Activated CD8-positive, alpha-beta T cell treated with anti-CD3 and anti-CD28 coated beads for 36 hours (primary cell): ENCODE data around the gene C12orf75. TPM values are rescaled to one million over a fixed set of nuclear protein-coding genes. Genes with fewer than 3 reads are reported as not detected.
A peak's percentile ranks its signal among the peaks of the same experiment; 100 is the strongest.

Experiments
- ATAC-seq: fragments of 200-7000 bp; cut with Tn5 transposase; one replicate; pipeline ENCODE4 v1.10.0; 2021; ENCODE audit warnings: mild to moderate bottlenecking, moderate library complexity
- CTCF ChIA-PET: fragments of 350-600 bp; sonication (Branson Sonifier 250); formaldehyde crosslinking; loops from one replicate; lab custom pipeline; 2021; ENCODE audit warnings: antibody characterized with exemption; lab: Charles Lee
- POLR2A ChIA-PET: fragments of 350-600 bp; sonication (Branson Sonifier 250); formaldehyde crosslinking; loops from one replicate; lab custom pipeline; 2021; ENCODE audit warnings: antibody characterized with exemption; lab: Charles Lee
- DNase-seq: peaks from one replicate; pipeline ENCODE4 v3.0.0-alpha.2; 2020
- H3K27ac Mint-ChIP-seq: one replicate; pipeline ENCODE4 v1.8.0; 2021; ENCODE audit warnings: mild to moderate bottlenecking, mixed read lengths
- H3K27me3 Mint-ChIP-seq: one replicate; pipeline ENCODE4 v1.8.0; 2021; ENCODE audit warnings: mixed read lengths
- H3K36me3 Mint-ChIP-seq: one replicate; pipeline ENCODE4 v1.8.0; 2021; ENCODE audit warnings: low read depth, mixed read lengths
- H3K4me1 Mint-ChIP-seq: one replicate; pipeline ENCODE4 v1.8.0; 2021; ENCODE audit warnings: low read depth, mixed read lengths
- H3K4me3 Mint-ChIP-seq: one replicate; pipeline ENCODE4 v1.8.0; 2021; ENCODE audit warnings: mild to moderate bottlenecking, moderate library complexity, mixed read lengths
- H3K9me3 Mint-ChIP-seq: one replicate; pipeline ENCODE4 v1.8.0; 2021; ENCODE audit warnings: mixed read lengths
- intact Hi-C: fragments of 100-400 bp; cut with micrococcal nuclease; formaldehyde crosslinking; loops from one replicate; pipeline ENCODE4 v1.10.0; 2022
- total RNA-seq, 2 experiments: library from RNA; stranded (reverse); gene quantifications; one replicate each; pipeline ENCODE4 v1.2.3, GENCODE V29; 2021
- TF ChIP-seq, protein P1 (sequence below): fragments of 200-600 bp; IDR thresholded peaks from one replicate; pipeline ENCODE4 v1.8.0; 2022; ENCODE audit warnings: antibody characterized with exemption, mild to moderate bottlenecking

The C12orf75 gene
- total RNA-seq, 2 experiments from 2014 or later = 62.0 to 66.9 TPM

DNA sequence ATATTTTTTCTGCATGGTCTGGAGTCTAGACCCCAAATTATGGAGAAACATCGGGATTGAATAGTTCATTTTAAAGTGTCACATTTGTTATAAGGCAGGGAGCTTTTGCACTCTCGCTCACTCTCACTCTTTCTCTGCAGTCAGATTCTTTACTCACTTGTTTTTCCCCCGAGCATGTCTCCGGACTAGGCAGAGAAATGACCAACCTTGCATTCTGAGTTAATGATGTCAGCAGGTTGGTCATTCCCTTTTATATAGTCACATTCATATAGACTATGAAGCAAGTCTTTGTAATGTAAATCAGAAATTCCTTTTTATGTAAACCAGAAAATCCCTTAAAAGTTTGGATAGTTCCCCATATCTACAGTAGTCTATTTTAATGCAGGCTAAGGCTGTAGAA is 4.1 kb downstream of the C12orf75 start:
- POLR2A ChIA-PET = interaction anchor here (0.7 kb wide), 1 partner anchor 10 kb away, joined by 3 read pairs; no protein-coding TSS in a partner anchor
- no peak for ATAC-seq
- H3K36me3 Mint-ChIP-seq = peaks cover 8% of the 10 kb centered on the region

DNA sequence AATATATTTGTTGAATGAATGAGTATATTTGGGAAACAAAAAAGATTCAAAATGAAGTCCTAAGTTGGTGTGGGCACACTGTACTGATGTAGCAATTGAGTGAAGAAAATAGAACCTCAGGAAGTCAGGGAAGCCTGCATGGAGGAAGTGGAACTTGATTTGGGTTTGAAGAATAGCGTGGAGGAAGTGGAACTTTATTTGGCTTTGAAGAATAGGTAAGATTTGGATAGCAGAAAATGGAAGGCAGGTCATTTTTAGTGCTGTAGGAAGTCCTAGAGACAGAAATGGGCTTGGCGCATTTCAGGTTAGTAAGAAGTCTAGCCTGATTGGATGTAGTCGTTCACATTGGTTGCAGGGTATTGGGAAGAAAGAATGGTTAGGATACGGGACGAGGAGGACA is 5.4 kb downstream of the C12orf75 start:
- TF ChIP-seq, protein P1, sequence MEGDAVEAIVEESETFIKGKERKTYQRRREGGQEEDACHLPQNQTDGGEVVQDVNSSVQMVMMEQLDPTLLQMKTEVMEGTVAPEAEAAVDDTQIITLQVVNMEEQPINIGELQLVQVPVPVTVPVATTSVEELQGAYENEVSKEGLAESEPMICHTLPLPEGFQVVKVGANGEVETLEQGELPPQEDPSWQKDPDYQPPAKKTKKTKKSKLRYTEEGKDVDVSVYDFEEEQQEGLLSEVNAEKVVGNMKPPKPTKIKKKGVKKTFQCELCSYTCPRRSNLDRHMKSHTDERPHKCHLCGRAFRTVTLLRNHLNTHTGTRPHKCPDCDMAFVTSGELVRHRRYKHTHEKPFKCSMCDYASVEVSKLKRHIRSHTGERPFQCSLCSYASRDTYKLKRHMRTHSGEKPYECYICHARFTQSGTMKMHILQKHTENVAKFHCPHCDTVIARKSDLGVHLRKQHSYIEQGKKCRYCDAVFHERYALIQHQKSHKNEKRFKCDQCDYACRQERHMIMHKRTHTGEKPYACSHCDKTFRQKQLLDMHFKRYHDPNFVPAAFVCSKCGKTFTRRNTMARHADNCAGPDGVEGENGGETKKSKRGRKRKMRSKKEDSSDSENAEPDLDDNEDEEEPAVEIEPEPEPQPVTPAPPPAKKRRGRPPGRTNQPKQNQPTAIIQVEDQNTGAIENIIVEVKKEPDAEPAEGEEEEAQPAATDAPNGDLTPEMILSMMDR = no peak
- Mint-ChIP-seq H3K9me3 (peaks cover 6% of the 10 kb centered on the region), H3K36me3 (peaks cover 14% of the 10 kb centered on the region), H3K27me3 (no peaks in the 10 kb centered on the region), H3K4me3 (no peak overlapping the region), H3K27ac (no peak overlapping the region), H3K4me1 (peaks cover 41% of the 10 kb centered on the region)
- intact Hi-C loops = no loop called here
- DNase-seq (no peak), ATAC-seq (no peak)
- ChIA-PET CTCF (interaction anchor here (1.7 kb wide), 1 partner anchor 17 kb away, joined by 3 read pairs; no protein-coding TSS in a partner anchor), POLR2A (interaction anchor here (1.8 kb wide), 1 partner anchor 108 kb away, joined by 3 read pairs; no protein-coding TSS in a partner anchor)

More for the DNA sequence above, 4.1 kb downstream of the C12orf75 start:
- no peak overlapping the region for H3K27ac Mint-ChIP-seq
- CTCF ChIA-PET = interaction anchor here (1.0 to 1.7 kb wide), 3 partner anchors 13 to 49 kb away, joined by 3 read pairs; no protein-coding TSS in a partner anchor
- TF ChIP-seq, protein P1 = no peak
- no peaks in the 10 kb centered on the region for H3K27me3 Mint-ChIP-seq
- H3K4me3 Mint-ChIP-seq = no peak overlapping the region
- H3K4me1 Mint-ChIP-seq = peaks cover 43% of the 10 kb centered on the region
- intact Hi-C loops = no loop called here
- DNase-seq = no peak
- H3K9me3 Mint-ChIP-seq = no peaks in the 10 kb centered on the region

DNA sequence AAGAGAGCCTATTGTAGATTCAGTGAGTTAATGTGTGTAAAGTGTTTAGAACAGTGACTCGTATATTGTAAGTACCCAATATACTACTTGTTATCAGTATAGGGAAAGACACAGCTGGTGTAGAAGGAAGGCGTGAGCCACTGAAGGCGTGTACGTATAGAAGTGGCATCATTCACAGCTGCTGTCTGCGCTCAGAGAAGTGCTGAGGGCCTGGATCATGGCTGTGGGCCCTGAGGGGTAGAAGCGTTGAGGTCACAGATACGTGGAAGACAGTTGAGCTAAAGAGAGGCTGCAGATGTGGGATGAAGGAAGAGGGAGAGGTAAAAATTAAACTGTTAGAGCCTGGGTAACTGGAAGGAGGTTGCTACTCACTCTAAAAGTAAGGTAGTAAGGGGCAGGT is 5.9 kb downstream of the C12orf75 start:
- H3K9me3 Mint-ChIP-seq = peaks cover 10% of the 10 kb centered on the region

DNA sequence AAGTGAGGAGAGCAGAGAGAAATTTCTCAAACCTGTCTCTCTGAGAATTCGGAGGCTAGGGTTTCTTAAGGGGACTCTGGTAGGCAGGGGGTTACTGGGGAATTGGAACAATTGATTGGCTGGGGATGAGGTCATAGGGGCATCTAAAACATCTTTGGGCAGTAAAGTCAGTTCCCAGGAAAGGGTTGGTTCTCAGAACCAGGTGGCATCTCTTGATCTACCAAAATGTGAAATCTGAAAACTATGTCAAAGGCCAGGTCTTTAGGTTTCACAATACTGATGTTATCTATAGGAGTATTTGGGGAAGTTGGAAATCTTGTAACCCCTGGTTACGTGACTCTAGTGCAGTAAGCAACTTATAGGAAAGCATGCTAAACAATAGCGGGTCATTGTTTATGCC is 6.9 kb downstream of the C12orf75 start:
- H3K4me1 Mint-ChIP-seq = peaks cover 44% of the 10 kb centered on the region
- no peak overlapping the region for H3K4me3 Mint-ChIP-seq
- H3K36me3 Mint-ChIP-seq = peaks cover 28% of the 10 kb centered on the region
- intact Hi-C loops = no loop called here
- POLR2A ChIA-PET = interaction anchor here (1.8 kb wide), 1 partner anchor 110 kb away, joined by 3 read pairs; no protein-coding TSS in a partner anchor
- peak overlapping the region; percentile 34 for H3K27ac Mint-ChIP-seq
- no peak for DNase-seq
- ATAC-seq = peak; percentile 7
- TF ChIP-seq, protein P1 = no peak
- CTCF ChIA-PET = interaction anchor here (0.7 kb wide), 1 partner anchor 69 kb away, joined by 3 read pairs; no protein-coding TSS in a partner anchor
- H3K27me3 Mint-ChIP-seq = no peaks in the 10 kb centered on the region
- H3K9me3 Mint-ChIP-seq = peaks cover 17% of the 10 kb centered on the region

More for the DNA sequence above, 5.9 kb downstream of the C12orf75 start:
- ATAC-seq (no peak), DNase-seq (no peak)
- H3K36me3 Mint-ChIP-seq = peaks cover 19% of the 10 kb centered on the region
- peaks cover 44% of the 10 kb centered on the region for H3K4me1 Mint-ChIP-seq
- H3K4me3 Mint-ChIP-seq = no peak overlapping the region
- CTCF ChIA-PET = no interaction called here
- no peaks in the 10 kb centered on the region for H3K27me3 Mint-ChIP-seq
- no peak overlapping the region for H3K27ac Mint-ChIP-seq
- POLR2A ChIA-PET = interaction anchor here (1.8 kb wide), 1 partner anchor 109 kb away, joined by 3 read pairs; no protein-coding TSS in a partner anchor
- TF ChIP-seq, protein P1 = no peak
- intact Hi-C loops = no loop called here

DNA sequence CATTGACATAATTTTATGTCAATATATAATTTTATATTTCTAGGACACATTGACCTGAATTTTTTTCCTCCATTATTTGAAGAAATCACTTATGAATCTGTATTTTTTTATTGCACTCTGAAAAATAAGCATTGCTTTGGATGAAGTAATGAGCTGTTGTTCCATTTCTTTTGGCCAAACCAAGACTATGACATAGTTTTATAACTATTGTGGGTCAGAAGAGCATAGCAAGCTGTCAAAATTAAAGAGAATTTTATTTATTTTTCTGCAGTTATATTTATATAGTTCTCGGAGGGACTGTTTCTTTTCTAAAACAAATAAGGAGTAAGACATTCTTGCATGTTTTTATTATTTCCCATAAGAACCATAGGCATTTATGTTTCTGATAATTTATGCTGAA is 8.5 kb downstream of the C12orf75 start:
- no peak overlapping the region for H3K4me3 Mint-ChIP-seq
- no peaks in the 10 kb centered on the region for H3K27me3 Mint-ChIP-seq
- peaks cover 17% of the 10 kb centered on the region for H3K9me3 Mint-ChIP-seq
- ChIA-PET CTCF (no interaction called here), POLR2A (no interaction called here)
- intact Hi-C loops = no loop called here
- peaks cover 36% of the 10 kb centered on the region for H3K4me1 Mint-ChIP-seq
- no peak overlapping the region for H3K27ac Mint-ChIP-seq
- ATAC-seq = no peak
- DNase-seq = no peak
- TF ChIP-seq, protein P1 = no peak
- H3K36me3 Mint-ChIP-seq = peaks cover 28% of the 10 kb centered on the region
